IPS DF 4.7 (cell line): ENCODE measurements around the gene ST6GALNAC2.
"Not testable (repeated sequence)": the region's sequence is repeated elsewhere in the genome, so short reads cannot be mapped to it uniquely, and the experiment has no call there.

Source experiments
- DNase-seq: peaks from one replicate; pipeline ENCODE4 v3.0.0-alpha.2; 2013; ENCODE audit warnings: low spot score; ENCODE audit errors: extremely low read depth

The ST6GALNAC2 gene

DNA sequence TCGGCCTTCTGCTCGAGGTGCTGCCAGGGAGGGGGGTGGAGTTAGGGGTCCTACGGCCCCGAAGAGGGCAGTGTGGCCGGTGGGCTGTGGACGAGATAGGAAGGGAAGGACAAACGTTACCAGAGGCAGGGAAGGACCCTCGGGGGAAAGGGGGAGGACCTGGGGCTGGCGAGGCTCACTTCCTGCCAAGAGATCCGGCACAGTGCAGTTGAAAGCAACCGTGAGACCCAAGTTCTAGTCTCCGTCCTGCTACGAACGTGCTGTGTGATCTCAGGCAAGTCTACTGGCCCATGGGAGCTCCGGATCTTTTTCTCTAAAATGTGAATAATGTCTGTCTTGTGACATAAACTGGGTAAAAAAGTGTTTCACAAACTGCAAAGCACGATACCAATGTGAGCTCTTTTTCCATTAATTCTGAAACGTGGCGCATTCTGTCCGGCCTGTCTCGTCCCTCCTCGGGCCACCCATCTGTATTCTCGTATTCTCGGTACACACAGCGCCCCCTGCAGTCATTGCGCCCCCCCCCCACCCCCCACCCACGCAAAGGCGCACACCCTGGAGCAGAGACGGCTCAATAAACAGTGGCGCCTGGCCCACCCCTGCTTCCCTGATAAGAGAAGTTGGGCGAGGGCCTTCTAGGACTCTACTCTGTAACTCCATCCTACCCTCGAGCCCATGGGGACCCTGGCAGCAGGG lies 57.0 kb downstream of the ST6GALNAC2 start:
- DNase-seq, result no peak

DNA sequence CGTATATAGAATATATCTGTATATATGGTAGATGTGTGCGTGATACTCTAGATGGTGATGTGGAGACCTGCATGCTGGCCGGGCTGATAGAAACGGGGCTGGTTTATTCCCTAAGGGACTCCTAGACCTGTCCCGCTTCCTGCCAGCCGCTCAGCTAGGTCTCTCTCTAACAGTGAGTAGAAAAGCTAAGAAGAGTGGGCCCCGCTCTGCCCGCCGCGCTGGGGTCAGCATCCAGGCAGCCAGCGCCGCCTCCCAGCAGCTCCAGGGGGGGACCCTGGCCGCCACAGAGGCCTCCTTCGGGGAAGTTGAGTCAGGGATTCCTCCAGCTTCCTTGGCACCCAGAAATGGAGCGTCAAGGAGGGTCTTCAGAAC lies 57.5 kb downstream of the ST6GALNAC2 start:
- DNase-seq, result no peak

DNA sequence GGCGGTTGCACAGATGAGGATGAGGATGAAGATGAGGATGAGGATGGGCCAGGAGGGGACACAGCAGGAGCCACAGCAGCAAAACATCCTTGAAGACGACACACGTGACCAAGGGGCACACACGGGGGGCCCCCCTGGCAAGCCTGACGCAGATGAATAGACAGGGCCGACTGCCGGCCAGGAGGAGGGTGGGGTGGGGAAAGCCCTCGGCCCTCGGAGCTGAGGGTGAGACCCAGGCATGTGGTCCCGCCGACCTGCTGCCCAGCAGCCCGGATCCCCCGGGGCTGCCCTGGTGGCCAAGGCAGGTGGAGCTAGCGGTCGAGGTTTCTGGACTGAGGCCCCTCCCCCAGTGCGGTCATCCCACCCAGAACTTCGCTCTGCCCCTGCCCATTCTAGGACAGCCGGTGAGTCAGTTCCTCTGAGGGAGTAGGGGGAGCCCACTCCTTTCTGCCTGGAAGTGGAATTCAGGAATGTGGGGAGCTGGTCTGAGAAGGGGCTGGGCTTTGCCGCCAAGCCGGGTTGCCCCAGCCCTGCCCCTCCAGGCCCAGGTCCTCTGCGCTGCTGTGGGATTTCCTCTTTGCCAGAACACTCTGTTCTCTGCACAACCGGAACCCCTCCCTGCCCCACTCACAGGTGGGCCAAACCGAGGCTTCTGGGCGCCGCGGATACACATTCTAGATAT lies 58.1 kb downstream of the ST6GALNAC2 start:
- no peak for DNase-seq

DNA sequence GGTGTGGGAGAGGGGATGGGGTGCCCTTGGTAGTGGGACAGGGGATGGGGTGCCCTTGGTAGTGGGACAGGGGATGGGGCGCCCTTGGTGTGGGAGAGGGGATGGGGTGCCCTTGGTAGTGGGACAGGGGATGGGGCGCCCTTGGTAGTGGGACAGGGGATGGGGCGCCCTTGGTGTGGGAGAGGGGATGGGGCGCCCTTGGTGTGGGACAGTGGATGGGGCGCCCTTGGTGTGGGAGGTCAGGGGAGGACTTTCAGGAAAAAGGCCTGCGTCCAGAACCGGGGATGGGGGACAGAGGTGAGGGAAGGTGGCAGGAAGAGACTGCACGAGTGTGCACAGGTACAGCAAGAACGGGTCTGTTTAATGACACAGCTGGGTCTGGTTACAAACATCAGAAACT lies 58.6 kb downstream of the ST6GALNAC2 start:
- not testable (repeated sequence) for DNase-seq

DNA sequence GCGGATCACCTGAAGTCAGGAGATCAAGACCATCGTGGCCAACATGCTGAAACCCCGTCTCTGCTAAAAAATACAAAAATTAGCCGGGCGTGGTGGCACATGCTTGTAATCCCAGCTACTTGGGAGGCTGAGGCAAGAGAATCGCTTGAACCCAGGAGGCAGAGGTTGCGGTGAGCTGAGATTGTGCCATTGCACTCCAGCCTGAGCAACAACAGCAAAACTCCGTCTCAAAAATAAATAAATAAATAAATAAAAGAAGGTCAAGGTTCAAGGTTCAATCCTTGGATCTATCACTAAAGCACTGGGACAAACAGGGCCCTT lies 60.2 kb downstream of the ST6GALNAC2 start:
- DNase-seq, result not testable (repeated sequence)

DNA sequence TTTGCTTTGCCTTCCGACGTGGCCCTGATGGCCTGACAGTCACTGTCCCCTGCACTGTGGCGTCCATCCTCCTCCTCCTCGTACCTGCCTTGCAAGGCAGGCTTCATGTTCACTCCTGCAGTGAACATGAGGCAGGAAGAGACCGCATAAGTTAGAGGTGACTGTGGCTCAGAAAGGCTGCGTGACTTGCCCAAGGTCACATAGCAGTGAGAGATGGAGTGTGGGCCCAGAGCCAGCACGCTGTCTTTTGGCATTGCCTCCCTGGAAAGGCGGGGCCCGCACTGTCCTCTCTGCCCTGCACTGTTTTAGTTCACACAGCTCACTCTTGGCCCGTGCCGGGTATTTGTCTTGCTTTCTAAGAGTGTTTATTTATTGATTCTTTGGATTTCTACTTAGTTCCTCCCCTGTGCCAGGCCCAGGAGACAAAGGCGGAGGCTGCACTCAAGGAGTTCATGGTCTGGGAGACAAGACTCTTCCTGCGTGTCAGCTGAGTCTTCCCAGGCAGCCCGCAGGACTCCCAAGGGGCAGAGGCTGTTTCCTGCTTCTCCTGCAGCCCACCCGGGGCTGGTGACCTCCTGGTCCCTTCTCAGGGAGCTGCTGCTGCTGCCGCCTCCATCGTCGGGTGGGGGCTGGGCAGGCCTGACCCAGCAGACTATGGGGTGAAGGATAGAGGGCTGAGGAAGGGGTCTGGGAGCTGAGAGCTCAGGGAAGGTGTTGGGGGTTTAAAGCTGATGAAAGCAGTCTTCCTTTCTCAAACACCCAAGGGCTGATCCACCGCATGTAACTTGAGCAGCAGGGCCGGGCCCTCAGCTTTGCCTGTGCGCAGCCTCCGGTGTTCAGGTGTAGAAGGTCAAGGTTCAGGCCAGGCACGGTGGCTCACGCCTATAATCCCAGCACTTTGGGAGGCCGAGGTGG lies 60.8 kb downstream of the ST6GALNAC2 start:
- DNase-seq, result no peak

DNA sequence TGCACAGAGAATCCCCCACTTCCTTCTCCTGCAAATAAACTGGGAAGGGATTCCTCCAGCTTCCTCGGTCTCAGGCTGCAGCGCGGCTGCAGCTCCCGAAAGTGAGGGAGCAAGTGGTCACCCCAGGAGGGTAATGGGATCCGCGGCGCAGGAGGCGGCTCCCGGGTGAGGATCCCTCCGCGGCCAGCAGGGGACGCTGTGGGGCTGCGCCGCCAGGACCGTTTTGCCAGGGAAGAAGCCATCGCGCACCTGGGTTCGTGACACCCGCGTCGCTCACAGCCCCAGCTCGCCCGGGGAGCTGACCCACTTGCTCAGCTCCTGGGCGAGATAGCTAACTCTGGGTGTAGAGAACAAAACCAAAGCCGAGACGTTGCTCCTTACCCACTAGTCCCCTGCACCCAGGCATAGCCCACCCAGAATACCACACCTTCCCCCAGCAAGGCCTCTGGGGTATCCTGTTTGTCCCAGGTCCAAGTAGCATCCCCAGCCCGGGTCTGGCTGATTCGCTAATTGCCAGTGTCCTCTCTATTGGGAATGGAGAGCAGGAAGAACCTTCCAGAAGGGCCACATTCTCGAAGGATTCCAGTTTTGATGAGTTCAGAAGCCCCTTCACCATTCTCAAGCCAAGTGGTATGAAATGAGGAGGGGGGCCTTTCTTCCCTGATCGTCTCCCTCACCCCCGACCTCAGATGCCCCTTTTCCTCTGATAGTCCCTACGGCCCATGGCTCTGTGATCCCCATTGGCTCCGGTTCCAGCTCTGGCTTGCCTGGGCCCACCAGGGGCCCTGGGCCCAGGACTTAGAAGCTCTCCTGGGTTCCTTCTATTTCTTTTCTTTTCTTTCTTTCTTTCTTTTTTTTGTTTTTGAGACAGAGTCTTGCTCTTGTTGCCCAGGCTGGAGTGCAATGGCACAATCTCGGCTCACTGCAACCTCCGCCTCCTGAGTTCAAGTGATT lies 62.3 kb downstream of the ST6GALNAC2 start:
- peak; percentile 53 for DNase-seq

DNA sequence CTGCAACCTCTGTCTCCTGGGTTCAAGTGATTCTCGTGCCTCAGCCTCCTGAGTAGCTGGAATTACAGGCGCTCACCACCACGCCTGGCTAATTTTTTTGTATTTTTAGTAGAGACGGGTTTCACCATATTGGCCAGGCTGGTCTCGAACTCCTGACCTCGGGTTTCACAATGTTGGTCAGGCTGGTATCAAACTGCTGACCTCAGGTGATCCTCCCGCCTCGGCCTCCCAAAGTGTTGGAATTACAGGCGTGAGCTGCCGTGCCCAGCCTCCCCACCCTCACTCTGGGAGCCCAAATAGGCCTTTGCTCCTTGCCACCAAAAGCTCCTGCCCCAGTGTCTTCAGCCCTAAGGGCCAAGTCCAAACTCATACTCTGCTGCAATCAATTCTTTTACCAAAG lies 64.0 kb downstream of the ST6GALNAC2 start:
- not testable (repeated sequence) for DNase-seq

DNA sequence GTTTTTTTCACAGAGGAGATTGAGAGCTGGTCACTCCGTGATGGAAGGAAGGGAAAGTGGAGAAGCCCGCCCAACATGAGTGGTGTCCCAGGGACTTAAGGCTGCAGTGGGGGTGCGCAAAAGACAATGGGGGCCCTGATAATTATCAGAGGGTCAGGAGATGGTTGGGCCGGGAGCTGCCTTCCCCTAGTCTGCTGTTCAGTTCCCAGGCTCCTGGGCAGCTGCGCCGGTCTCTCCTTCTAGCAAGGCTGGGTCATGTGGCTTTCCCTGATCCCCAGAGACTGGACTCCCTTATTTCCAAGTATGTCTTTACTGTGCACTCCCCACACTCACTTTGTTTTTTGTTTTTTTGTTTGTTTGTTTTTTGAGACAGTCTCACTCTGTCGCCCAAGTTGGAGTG lies 64.4 kb downstream of the ST6GALNAC2 start:
- no peak for DNase-seq

DNA sequence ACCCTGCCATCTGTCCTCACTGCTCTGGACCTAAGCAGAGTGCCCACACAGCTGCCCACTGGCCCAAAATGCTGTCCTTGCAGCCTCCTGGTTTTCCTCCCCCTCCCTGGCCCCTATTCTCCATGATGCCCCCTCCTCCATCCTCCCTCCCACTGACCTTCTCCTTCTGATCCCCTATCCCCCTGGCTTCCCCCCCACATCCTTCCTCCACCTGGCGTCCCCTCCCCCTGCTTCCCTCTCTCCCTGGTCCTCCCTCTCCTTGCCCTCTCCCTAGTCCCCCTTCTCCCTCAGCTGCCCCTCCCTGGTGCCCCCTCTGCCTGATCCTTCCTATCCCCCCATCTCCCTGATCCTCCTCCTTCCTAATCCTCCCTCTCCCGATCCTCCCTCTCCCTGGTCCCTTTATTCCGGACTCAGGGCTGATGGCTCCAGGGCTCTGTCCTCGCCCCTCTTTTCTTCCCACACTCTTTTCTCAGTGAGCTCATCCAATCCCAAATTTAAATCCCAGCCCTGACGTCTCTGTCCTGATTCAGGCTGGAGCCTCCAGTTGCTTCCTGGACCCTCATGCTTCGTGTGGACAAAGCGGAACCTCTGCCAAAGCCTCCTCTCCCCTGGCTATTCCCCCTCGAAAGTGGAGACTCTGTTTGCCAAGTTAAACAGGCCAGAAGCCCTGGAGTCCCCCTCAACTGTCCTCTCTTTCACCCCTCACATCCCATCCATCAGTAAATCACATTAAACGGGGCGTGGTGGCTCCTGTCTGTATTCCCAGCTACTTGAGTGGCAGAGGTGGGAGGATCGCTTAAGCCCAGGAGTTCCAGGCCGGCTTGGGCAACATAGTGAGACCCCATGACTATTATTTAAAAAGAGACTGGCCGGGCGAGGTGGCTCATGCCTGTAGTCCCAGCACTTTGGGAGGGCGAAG lies 66.4 kb downstream of the ST6GALNAC2 start:
- DNase-seq, result no peak

DNA sequence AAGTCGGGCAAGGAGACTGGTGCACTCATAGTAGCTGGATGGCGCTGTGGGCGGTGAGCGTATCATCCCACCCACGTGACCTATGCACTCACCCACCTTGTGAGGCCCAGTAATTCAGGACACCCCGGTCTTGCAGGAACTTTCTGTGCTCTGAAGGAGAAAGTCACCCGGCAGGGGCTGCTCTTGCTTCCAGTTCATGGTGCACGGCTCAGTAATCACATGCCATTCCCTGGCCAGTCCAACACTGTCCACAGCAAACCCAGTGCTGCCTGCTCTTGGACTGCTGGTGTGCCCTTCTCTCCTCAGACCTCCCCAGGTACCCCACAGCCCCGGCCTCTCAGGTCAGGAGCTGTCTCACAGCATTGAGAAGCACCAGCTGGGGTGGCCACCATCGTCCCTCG lies 68.0 kb downstream of the ST6GALNAC2 start:
- DNase-seq, result no peak
